ENCODE data around the gene JMJD6.

GRCh38 chr17:76686538-76687297 lies 39.7 kb downstream of the JMJD6 start:
- TF ChIP-seq CREB1 (IDR thresholded peaks at IDR 0.05) (no peak), TAF1 (IDR thresholded peaks at IDR 0.05; ENCODE audit: low read depth, low read length) (no peak), TCF12 (IDR thresholded peaks at IDR 0.05; ENCODE audit: low read depth, low read length) (no peak), ZNF274 (IDR thresholded peaks at IDR 0.05; ENCODE audit: borderline replicate concordance, extremely low read depth, low read length) (no peak), POLR2AphosphoS5 (IDR thresholded peaks at IDR 0.05; ENCODE audit: low read depth, low read length) (no peak), EP300 (IDR thresholded peaks at IDR 0.05; ENCODE audit: borderline replicate concordance in 1 of 2, low read depth in 2 of 2, low read length in 2 of 2) (no peak), HDAC6 (IDR thresholded peaks at IDR 0.05; ENCODE audit: low read depth, low read length) (no peak), CHD2 (IDR thresholded peaks at IDR 0.05; ENCODE audit: low read length) (no peak)

All from H1 (cell line).